ENCODE results near the gene PRPF31. TPM values are rescaled to one million over a fixed set of nuclear protein-coding genes. Genes with fewer than 3 reads are reported as not detected.

Gene PRPF31
- polyA plus RNA-seq, 1 donor (not counting 4 experiments of a cell fraction or from before 2014, with no cell fraction given) = 42.2 TPM

DNA sequence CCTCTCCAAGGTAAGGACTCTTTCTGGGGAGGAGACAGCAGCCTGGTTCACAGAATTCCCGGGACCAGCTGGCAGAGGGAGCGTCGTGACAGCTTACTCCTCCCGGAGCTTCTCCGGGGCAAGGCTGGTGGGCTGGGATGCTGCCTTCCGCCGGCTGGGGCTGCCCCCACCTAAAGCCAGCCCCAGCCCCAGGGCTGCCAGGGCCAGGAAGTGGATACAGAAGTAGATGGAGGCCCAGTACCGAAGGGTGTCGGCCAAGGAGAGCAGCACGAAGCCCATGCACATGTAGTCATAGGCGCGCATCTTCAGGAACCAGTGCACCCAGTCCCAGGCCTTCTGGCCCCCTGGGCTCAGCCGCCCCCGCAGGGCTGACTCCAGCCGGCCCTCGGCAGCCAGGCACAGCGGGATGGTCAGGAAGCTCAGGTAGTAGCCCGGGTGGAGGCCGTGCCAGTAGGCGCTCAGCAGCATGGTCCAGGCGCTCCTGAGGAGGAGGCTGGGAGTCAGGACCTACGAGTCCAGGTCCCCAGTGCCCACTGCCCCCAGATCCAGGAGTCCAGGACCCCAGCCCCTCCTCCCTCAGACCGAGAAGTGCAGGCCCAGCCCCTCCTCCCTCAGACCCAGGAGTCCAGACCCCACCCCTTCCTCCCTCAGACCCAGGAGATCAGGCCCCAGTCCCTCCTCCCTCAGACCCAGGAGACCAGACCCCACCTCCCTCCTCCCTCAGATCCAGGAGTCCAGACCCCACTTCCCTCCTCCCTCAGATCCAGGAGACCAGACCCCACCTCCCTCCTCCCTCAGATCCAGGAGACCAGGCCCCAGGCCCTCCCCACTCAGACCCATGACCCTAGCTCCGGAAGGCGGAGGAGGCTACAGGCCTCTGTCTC is 58.6 kb downstream of the PRPF31 start:
- H3K4me1 ChIP-seq (ENCODE audit: control insufficient read depth, extremely low read depth, insufficient read depth, low read length) = peaks cover 4% of the 10 kb centered on the region
- H3K36me3 ChIP-seq (ENCODE audit: control insufficient read depth in 2 of 2, extremely low read depth in 1 of 2, insufficient read depth in 2 of 2, low read length in 2 of 2) = peaks cover 7 to 11% of the 10 kb centered on the region in 2 experiments
- TF ChIP-seq, protein P1, sequence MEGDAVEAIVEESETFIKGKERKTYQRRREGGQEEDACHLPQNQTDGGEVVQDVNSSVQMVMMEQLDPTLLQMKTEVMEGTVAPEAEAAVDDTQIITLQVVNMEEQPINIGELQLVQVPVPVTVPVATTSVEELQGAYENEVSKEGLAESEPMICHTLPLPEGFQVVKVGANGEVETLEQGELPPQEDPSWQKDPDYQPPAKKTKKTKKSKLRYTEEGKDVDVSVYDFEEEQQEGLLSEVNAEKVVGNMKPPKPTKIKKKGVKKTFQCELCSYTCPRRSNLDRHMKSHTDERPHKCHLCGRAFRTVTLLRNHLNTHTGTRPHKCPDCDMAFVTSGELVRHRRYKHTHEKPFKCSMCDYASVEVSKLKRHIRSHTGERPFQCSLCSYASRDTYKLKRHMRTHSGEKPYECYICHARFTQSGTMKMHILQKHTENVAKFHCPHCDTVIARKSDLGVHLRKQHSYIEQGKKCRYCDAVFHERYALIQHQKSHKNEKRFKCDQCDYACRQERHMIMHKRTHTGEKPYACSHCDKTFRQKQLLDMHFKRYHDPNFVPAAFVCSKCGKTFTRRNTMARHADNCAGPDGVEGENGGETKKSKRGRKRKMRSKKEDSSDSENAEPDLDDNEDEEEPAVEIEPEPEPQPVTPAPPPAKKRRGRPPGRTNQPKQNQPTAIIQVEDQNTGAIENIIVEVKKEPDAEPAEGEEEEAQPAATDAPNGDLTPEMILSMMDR (optimal IDR thresholded peaks at IDR 0.05 in 1 of 3, IDR thresholded peaks at IDR 0.05 in 1 of 3, conservative IDR thresholded peaks at IDR 0.05 in 1 of 3; ENCODE audit: extremely low read depth in 1 of 3, insufficient read depth in 2 of 3, low read length in 3 of 3) = no peak
- no peak for TF ChIP-seq EZH2 (IDR thresholded peaks at IDR 0.05; ENCODE audit: low read length)
- H3K4me2 ChIP-seq (ENCODE audit: control insufficient read depth, extremely low read depth, insufficient read depth, low read depth, low read length) = no peak overlapping the region
- no peak overlapping the region for H2AFZ ChIP-seq (ENCODE audit: control insufficient read depth, low read length)
- no peak overlapping the region for H3K4me3 ChIP-seq (ENCODE audit: control insufficient read depth in 2 of 3, extremely low read depth in 1 of 3, insufficient read depth in 2 of 3, low read depth in 1 of 3, low read length in 3 of 3)
- dilution Hi-C loops (cut with MboI; ENCODE audit: extremely low pct_ligation_motif_present, low sequenced_read_pairs) = no loop called here
- no peak for DNase-seq (ENCODE audit: low read depth, low spot score)
- no peak for FAIRE-seq
- no peaks in the 10 kb centered on the region for H3K27me3 ChIP-seq (ENCODE audit: control insufficient read depth, extremely low read depth, insufficient read depth, low read length)
- H4K20me1 ChIP-seq (ENCODE audit: control insufficient read depth, extremely low read depth, insufficient read depth, low read length) = no peaks in the 10 kb centered on the region
- no peaks in the 10 kb centered on the region for H3K9me3 ChIP-seq (ENCODE audit: control insufficient read depth, low read depth, low read length)
- H3K79me2 ChIP-seq (ENCODE audit: control insufficient read depth, insufficient read depth, low read length) = no peaks in the 10 kb centered on the region
- H3K9me1 ChIP-seq (ENCODE audit: control insufficient read depth, extremely low read depth, insufficient read depth, low read length) = no peaks in the 10 kb centered on the region
- H3K27ac ChIP-seq (ENCODE audit: control insufficient read depth, insufficient read depth, low read length) = no peak overlapping the region
- H3K9ac ChIP-seq (ENCODE audit: control insufficient read depth, extremely low read depth, insufficient read depth, low read length) = no peak overlapping the region

DNA sequence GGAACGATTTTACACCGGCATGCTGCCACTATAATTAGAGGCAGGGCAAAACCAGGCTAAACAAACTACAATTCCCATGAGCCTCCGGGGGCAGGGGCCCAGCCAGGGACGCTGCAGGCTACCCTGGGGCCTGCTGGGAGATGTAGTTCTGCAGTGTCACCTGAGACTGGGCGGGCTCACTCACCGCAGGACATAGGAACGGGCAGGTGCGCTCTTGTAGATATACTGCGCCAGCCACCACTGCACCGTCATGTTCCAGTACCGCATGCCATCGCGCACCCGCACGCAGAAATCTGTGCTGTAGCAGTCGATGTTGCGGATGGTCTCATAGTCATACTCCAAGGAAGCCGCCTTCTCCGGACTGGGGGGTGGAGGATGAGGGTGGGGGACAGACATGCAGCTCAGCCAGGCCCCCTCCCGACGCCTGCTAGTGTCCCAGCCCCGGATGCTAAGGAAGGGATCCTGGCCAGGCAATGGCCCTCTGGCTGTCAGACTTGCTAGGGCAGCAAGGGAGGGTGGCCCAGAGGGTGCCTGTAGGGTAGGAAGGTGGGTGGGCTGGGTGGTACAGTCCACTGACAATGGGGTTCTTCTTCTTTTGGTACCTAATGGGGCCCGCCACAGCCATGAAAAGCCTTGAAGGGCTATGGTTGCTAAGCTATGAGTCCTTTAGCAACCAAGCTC is 63.2 kb downstream of the PRPF31 start:
- no peak overlapping the region for H3K4me3 ChIP-seq (ENCODE audit: control insufficient read depth in 2 of 3, extremely low read depth in 1 of 3, insufficient read depth in 2 of 3, low read depth in 1 of 3, low read length in 3 of 3)
- peak; percentile 29 for FAIRE-seq
- H4K20me1 ChIP-seq (ENCODE audit: control insufficient read depth, extremely low read depth, insufficient read depth, low read length) = peaks cover 5% of the 10 kb centered on the region
- H3K36me3 ChIP-seq (ENCODE audit: control insufficient read depth in 2 of 2, extremely low read depth in 1 of 2, insufficient read depth in 2 of 2, low read length in 2 of 2) = peaks cover 20 to 23% of the 10 kb centered on the region in 2 experiments
- H3K27ac ChIP-seq (ENCODE audit: control insufficient read depth, insufficient read depth, low read length) = no peak overlapping the region
- dilution Hi-C loops (cut with MboI; ENCODE audit: extremely low pct_ligation_motif_present, low sequenced_read_pairs) = no loop called here
- no peaks in the 10 kb centered on the region for H3K27me3 ChIP-seq (ENCODE audit: control insufficient read depth, extremely low read depth, insufficient read depth, low read length)
- H3K79me2 ChIP-seq (ENCODE audit: control insufficient read depth, insufficient read depth, low read length) = peaks cover 2% of the 10 kb centered on the region
- DNase-seq (ENCODE audit: low read depth, low spot score) = no peak
- TF ChIP-seq, protein P1 (optimal IDR thresholded peaks at IDR 0.05 in 1 of 3, IDR thresholded peaks at IDR 0.05 in 1 of 3, conservative IDR thresholded peaks at IDR 0.05 in 1 of 3; ENCODE audit: extremely low read depth in 1 of 3, insufficient read depth in 2 of 3, low read length in 3 of 3) = no peak
- no peak for TF ChIP-seq EZH2 (IDR thresholded peaks at IDR 0.05; ENCODE audit: low read length)
- H3K9me3 ChIP-seq (ENCODE audit: control insufficient read depth, low read depth, low read length) = no peaks in the 10 kb centered on the region
- no peaks in the 10 kb centered on the region for H3K9me1 ChIP-seq (ENCODE audit: control insufficient read depth, extremely low read depth, insufficient read depth, low read length)
- H3K9ac ChIP-seq (ENCODE audit: control insufficient read depth, extremely low read depth, insufficient read depth, low read length) = no peak overlapping the region
- H2AFZ ChIP-seq (ENCODE audit: control insufficient read depth, low read length) = no peak overlapping the region
- H3K4me2 ChIP-seq (ENCODE audit: control insufficient read depth, extremely low read depth, insufficient read depth, low read depth, low read length) = no peak overlapping the region
- no peaks in the 10 kb centered on the region for H3K4me1 ChIP-seq (ENCODE audit: control insufficient read depth, extremely low read depth, insufficient read depth, low read length)

Measured in keratinocyte (primary cell).